ENCODE measurements around the gene GALK1. TPM values are rescaled to one million over a fixed set of nuclear protein-coding genes. Genes with fewer than 3 reads are reported as not detected.

The GALK1 gene
- total RNA-seq, 1 donor from 2014 or later: 30.3 TPM

GRCh38 chr17:75751676-75752404 lies 13.2 kb downstream of the GALK1 start:
- H3K36me3 Mint-ChIP-seq (ENCODE audit: unreplicated experiment): peaks cover 37% of the 10 kb centered on the region
- H3K27ac Mint-ChIP-seq (ENCODE audit: unreplicated experiment): no peak overlapping the region
- no peak for DNase-seq (ENCODE audit: extremely low spot score, unreplicated experiment)
- TF ChIP-seq CTCF (IDR thresholded peaks at IDR 0.05): no peak
- H3K9me3 Mint-ChIP-seq (ENCODE audit: unreplicated experiment): no peaks in the 10 kb centered on the region
- peaks cover 27% of the 10 kb centered on the region for H3K4me1 Mint-ChIP-seq (ENCODE audit: unreplicated experiment)
- H3K4me3 Mint-ChIP-seq (ENCODE audit: unreplicated experiment): no peak overlapping the region
- no peaks in the 10 kb centered on the region for H3K27me3 Mint-ChIP-seq (ENCODE audit: unreplicated experiment)

- no peaks in the 10 kb centered on the region for H3K9me3 Mint-ChIP-seq (ENCODE audit: unreplicated experiment)
- no peak overlapping the region for H3K27ac Mint-ChIP-seq (ENCODE audit: unreplicated experiment)
- TF ChIP-seq CTCF (IDR thresholded peaks at IDR 0.05): no peak
- no peaks in the 10 kb centered on the region for H3K27me3 Mint-ChIP-seq (ENCODE audit: unreplicated experiment)
- peaks cover 27% of the 10 kb centered on the region for H3K4me1 Mint-ChIP-seq (ENCODE audit: unreplicated experiment)
- DNase-seq (ENCODE audit: extremely low spot score, unreplicated experiment): no peak
- peaks cover 35% of the 10 kb centered on the region for H3K36me3 Mint-ChIP-seq (ENCODE audit: unreplicated experiment)
- no peak overlapping the region for H3K4me3 Mint-ChIP-seq (ENCODE audit: unreplicated experiment)
Observed at GRCh38 chr17:75750661-75751423, 14.2 kb downstream of the GALK1 start.

GRCh38 chr17:75749545-75750389 lies 15.2 kb downstream of the GALK1 start:
- peak; percentile 95 for TF ChIP-seq CTCF (IDR thresholded peaks at IDR 0.05)
- DNase-seq (ENCODE audit: extremely low spot score, unreplicated experiment): peak; percentile 93
- Mint-ChIP-seq H3K9me3 (ENCODE audit: unreplicated experiment) (no peaks in the 10 kb centered on the region), H3K27ac (ENCODE audit: unreplicated experiment) (peak overlapping the region; percentile 18), H3K27me3 (ENCODE audit: unreplicated experiment) (no peaks in the 10 kb centered on the region), H3K4me3 (ENCODE audit: unreplicated experiment) (no peak overlapping the region), H3K36me3 (ENCODE audit: unreplicated experiment) (peaks cover 28% of the 10 kb centered on the region), H3K4me1 (ENCODE audit: unreplicated experiment) (peaks cover 22% of the 10 kb centered on the region)

- no peak overlapping the region for H3K27ac Mint-ChIP-seq (ENCODE audit: unreplicated experiment)
- no peak for DNase-seq (ENCODE audit: extremely low spot score, unreplicated experiment)
- no peak overlapping the region for H3K4me3 Mint-ChIP-seq (ENCODE audit: unreplicated experiment)
- peaks cover 28% of the 10 kb centered on the region for H3K36me3 Mint-ChIP-seq (ENCODE audit: unreplicated experiment)
- no peak for TF ChIP-seq CTCF (IDR thresholded peaks at IDR 0.05)
- H3K4me1 Mint-ChIP-seq (ENCODE audit: unreplicated experiment): peaks cover 18% of the 10 kb centered on the region
- no peaks in the 10 kb centered on the region for H3K9me3 Mint-ChIP-seq (ENCODE audit: unreplicated experiment)
- no peaks in the 10 kb centered on the region for H3K27me3 Mint-ChIP-seq (ENCODE audit: unreplicated experiment)
Observed at GRCh38 chr17:75748706-75749105, 16.3 kb downstream of the GALK1 start.

All from osteocyte (in vitro differentiated cells).